Tongue (tissue), 2 donors: ENCODE measurements around the gene SAAL1. TPM values are rescaled to one million over a fixed set of nuclear protein-coding genes. Genes with fewer than 3 reads are reported as not detected.
"Not testable (repeated sequence)": the region's sequence is repeated elsewhere in the genome, so short reads cannot be mapped to it uniquely, and the experiment has no call there.

Source experiments
- DNase-seq: peaks from one replicate; pipeline ENCODE4 v3.0.0-alpha.2; 2015
- total RNA-seq: library from RNA; depleted of rRNA; stranded (reverse); fragments of >200 nt; gene quantifications from one replicate; pipeline ENCODE4 v1.2.3, GENCODE V29; 2014

SAAL1 gene
- 16.2 TPM for total RNA-seq

- DNase-seq: peak; percentile 92
Measured at GRCh38 chr11:18105802-18106574, at the start of gene SAAL1. SAAL1 (minus strand) TSS chr11:18106082; CDS start chr11:18106041, 41 bp downstream.

DNA sequence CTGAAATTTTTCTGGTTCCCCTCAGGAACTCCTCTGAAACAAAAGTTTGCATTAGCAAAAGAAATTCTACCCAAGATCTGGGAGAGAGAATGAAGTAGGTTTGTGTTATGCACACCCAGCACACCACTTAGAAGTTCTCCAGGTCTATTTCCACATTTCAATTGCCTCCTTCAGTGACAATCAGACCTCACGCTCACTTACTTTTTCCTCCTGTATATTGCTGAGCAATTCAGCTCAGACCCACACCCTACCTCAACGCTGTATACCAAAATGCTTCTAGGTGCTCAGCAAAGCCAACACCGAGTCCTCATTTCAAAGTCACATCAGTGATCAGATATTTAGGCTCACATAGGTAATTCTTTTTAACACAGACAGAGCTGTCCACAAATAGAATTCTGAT lies 45.7 kb upstream of the SAAL1 start:
- no peak for DNase-seq

- no peak for DNase-seq
Measured at GRCh38 chr11:18145837-18146236, 40.0 kb upstream of the SAAL1 start.

GRCh38 chr11:18145025-18145424 lies 39.1 kb upstream of the SAAL1 start:
- DNase-seq: no peak

- no peak for DNase-seq
Measured at GRCh38 chr11:18144243-18144642, 38.4 kb upstream of the SAAL1 start.

DNA sequence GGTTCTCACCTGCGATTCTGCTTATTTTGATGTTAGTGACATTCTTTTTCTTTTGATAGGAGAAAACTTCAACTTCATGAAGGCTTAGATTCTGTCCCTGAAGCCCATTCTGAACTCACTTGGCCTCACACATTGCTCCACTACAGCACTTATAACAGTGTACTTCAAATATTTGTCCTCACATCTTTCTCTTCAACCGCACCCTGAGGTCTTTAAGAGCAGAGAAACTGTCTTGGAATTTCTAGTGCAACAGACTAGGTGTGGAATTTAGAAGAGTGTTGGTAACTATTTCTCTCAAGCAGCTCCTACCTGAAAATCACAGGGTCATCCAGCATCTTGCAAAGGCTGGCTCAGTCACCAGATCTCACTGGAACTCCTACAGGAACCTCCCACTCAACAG lies 34.3 kb upstream of the SAAL1 start:
- DNase-seq: no peak

DNA sequence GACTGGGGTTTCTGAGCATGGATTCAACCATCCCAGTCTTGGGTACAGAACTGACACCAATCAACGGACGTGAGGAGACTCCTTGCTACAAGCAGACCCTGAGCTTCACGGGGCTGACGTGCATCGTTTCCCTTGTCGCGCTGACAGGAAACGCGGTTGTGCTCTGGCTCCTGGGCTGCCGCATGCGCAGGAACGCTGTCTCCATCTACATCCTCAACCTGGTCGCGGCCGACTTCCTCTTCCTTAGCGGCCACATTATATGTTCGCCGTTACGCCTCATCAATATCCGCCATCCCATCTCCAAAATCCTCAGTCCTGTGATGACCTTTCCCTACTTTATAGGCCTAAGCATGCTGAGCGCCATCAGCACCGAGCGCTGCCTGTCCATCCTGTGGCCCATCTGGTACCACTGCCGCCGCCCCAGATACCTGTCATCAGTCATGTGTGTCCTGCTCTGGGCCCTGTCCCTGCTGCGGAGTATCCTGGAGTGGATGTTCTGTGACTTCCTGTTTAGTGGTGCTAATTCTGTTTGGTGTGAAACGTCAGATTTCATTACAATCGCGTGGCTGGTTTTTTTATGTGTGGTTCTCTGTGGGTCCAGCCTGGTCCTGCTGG lies 31.4 kb upstream of the SAAL1 start:
- no peak for DNase-seq

DNA sequence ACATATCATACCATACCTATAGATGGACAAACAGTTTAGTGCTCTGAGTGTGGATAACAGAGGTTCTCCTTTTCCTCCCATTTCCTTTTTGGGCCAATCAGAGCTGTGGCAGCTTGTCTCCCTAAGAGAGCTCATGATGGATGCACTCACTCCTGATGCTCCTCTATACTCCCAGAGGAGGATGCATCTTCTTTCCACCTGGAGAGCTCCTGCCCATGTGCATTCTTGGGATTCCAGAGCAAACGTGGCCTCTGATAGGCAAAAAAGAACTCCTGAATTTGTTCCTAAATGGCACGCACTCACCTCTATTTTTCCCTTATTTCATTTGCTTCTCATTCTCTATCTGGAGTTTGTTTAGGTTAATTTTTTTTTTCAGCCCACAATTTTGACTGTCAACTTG lies 29.4 kb upstream of the SAAL1 start:
- no peak for DNase-seq

- DNase-seq: no peak
Measured at GRCh38 chr11:18132341-18132740, 26.5 kb upstream of the SAAL1 start, which contains the start of gene MRGPRX3. MRGPRX3 (plus strand) TSS chr11:18132571; CDS start chr11:18137203, 4,632 bp downstream.

GRCh38 chr11:18131115-18131514 lies 25.2 kb upstream of the SAAL1 start:
- not testable (repeated sequence) for DNase-seq

DNA sequence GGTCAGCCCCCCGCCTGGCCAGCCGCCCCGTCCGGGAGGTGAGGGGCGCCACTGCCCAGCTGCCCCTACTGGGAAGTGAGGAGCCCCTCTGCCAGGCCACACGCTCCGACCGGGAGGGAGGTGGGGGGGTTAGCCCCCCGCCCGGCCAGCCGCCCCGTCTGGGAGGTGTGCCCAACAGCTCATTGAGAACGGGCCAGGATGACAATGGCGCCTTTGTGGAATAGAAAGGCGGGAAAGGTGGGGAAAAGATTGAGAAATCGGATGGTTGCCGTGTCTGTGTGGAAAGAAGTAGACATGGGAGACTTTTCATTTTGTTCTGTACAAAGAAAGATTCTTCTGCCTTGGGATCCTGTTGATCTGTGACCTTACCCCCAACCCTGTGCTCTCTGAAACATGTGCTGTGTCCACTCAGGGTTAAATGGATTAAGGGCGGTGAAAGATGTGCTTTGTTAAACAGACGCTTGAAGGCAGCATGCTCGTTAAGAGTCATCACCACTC lies 15.5 kb upstream of the SAAL1 start:
- not testable (repeated sequence) for DNase-seq

DNA sequence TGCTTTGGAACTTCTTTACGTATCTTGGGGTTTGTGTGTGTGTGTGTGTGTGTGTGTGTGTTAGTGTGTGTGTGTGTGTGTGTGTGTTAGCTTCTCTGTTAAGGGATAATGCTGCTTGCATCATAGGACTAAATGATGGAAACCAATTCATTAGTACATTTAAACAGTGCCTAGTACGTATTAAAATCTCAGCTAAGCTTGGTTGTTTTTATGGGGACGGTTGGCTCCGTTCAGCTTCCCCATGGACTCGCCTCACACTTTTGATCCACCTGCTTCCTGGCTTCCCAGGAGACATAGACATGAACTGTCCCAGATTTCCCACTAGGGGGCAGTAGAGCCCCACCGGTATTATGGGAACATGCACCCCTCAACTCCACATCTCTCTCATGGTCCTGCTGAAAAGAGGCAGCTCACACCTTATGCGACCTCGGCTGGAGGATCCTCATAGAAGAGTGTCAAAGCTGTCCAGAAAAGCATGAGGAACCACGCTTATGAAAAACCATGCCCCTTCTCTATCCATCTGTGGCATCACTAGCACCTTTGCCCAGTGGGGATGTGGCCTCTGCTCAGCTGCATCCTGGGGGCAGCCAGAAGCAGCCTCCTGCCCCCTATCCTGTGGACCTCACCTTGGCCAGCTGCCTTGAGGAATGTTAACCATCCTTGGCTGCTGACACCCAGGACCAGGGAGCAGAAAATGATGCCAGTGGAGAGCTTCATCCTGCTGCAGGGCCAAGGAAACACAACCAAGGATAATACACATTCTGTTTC lies 9.7 kb upstream of the SAAL1 start:
- peak; percentile 70 for DNase-seq

DNA sequence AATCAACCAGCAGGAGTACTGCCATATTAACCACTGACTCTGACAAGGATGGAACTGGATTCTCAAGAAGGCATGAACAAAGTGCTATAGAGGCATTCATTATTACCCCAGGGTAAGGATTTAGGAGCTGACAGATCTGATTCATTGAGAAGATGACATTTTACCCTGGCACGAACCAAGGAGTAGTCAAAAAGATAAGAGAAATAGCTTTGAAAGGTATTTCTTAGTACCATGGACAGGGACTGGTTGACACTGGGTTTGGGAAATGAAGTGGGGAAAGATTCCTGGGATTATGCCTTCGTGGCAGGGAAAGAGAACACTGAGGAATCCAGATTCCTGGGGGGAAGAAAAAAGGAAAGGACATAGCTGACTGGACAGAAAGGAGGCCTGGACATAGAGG lies 5.1 kb upstream of the SAAL1 start:
- DNase-seq: no peak

GRCh38 chr11:18108254-18108653 lies 2.4 kb upstream of the SAAL1 start:
- no peak for DNase-seq

GRCh38 chr11:18106688-18107087 lies 806 bp upstream of the SAAL1 start:
- DNase-seq: no peak

GRCh38 chr11:18105086-18105801 lies 638 bp downstream of the SAAL1 start:
- DNase-seq: no peak

- DNase-seq: no peak
Measured at GRCh38 chr11:18100926-18101656, 4.8 kb downstream of the SAAL1 start.

- DNase-seq: no peak
Measured at GRCh38 chr11:18093959-18094358, 11.9 kb downstream of the SAAL1 start.

GRCh38 chr11:18091731-18092130 lies 14.2 kb downstream of the SAAL1 start:
- DNase-seq: no peak

- DNase-seq: no peak
Measured at GRCh38 chr11:18088966-18089365, 16.9 kb downstream of the SAAL1 start.

GRCh38 chr11:18088366-18088765 lies 17.5 kb downstream of the SAAL1 start:
- no peak for DNase-seq

- DNase-seq: peak; percentile 4
Measured at GRCh38 chr11:18081551-18081950, 24.3 kb downstream of the SAAL1 start.
